OCI-LY7 (cell line): ENCODE measurements around the gene LPP. TPM values are rescaled to one million over a fixed set of nuclear protein-coding genes. Genes with fewer than 3 reads are reported as not detected.

Source experiments
- BruUV-seq: library from RNA; stranded (reverse); fragments of 400-500 nt; replicated peaks from 2 replicates; lab custom pipeline; 2021; lab: Mats Ljungman, UMichigan
- CTCF ChIA-PET: fragments of 300-600 bp; sonication (Branson Sonifier 250); formaldehyde crosslinking; loops from one replicate; lab custom pipeline; 2022; ENCODE audit warnings: antibody characterized with exemption; ENCODE audit not compliant: unreplicated experiment; lab: Charles Lee
- POLR2A ChIA-PET: fragments of 300-600 bp; sonication (Branson Sonifier 250); formaldehyde crosslinking; loops from one replicate; lab custom pipeline; 2022; ENCODE audit warnings: antibody characterized with exemption; lab: Charles Lee
- DNase-seq: peaks from one replicate; pipeline ENCODE4 v3.0.0-alpha.2; 2015; ENCODE audit warnings: low spot score
- H2AFZ ChIP-seq: fragments of 200-600 bp; sonication (generic), shearing (Covaris generic); 2 replicates; pipeline ENCODE4 v1.6.1; 2014; ENCODE audit warnings: mild to moderate bottlenecking, antibody characterized with exemption, low read length, moderate library complexity
- H3K27ac ChIP-seq: fragments of 200-600 bp; sonication (generic); 2 replicates; pipeline ENCODE4 v1.5.1; 2014; ENCODE audit warnings: mixed run types, low read depth, mild to moderate bottlenecking, moderate library complexity, low read length, inconsistent platforms; ENCODE audit not compliant: poor library complexity, severe bottlenecking
- H3K36me3 ChIP-seq: fragments of 200-600 bp; sonication (generic); 2 replicates; pipeline ENCODE4 v1.6.1; 2014; ENCODE audit warnings: mild to moderate bottlenecking, antibody characterized with exemption, low read length, moderate library complexity, mixed read lengths; ENCODE audit not compliant: insufficient read depth
- H3K4me1 ChIP-seq: fragments of 200-600 bp; sonication (generic); 2 replicates; pipeline ENCODE4 v1.5.1; 2014; ENCODE audit warnings: mild to moderate bottlenecking, low read length; ENCODE audit not compliant: insufficient read depth, poor library complexity, severe bottlenecking
- H3K4me2 ChIP-seq: fragments of 200-600 bp; sonication (generic); 2 replicates; pipeline ENCODE4 v1.6.1; 2014; ENCODE audit warnings: mild to moderate bottlenecking, low read length
- H3K4me3 ChIP-seq: fragments of 200-600 bp; sonication (generic); 2 replicates; pipeline ENCODE4 v1.5.1; 2014; ENCODE audit warnings: mild to moderate bottlenecking, low read depth, low read length; ENCODE audit not compliant: poor library complexity, severe bottlenecking
- H3K79me2 ChIP-seq: fragments of 200-600 bp; sonication (generic); 2 replicates; pipeline ENCODE4 v1.6.1; 2016; ENCODE audit warnings: low read depth, mild to moderate bottlenecking, low read length, moderate library complexity, mixed read lengths; ENCODE audit not compliant: insufficient read depth
- H3K9me2 ChIP-seq: fragments of 200-600 bp; sonication (generic); 2 replicates; pipeline ENCODE4 v1.6.1; 2016; ENCODE audit warnings: mild to moderate bottlenecking, low read length, mixed read lengths; ENCODE audit not compliant: insufficient read depth
- H3K9me3 ChIP-seq: fragments of 200-600 bp; sonication (generic); 2 replicates; pipeline ENCODE4 v1.6.1; 2014; ENCODE audit warnings: mild to moderate bottlenecking, mixed run types, low read length, mixed read lengths
- H4K20me1 ChIP-seq: fragments of 200-600 bp; sonication (generic); 2 replicates; pipeline ENCODE4 v1.6.1; 2014; ENCODE audit warnings: mild to moderate bottlenecking, antibody characterized with exemption, low read length, moderate library complexity, mixed read lengths; ENCODE audit not compliant: insufficient read depth
- CTCF ChIP-seq: fragments of 200-600 bp; sonication (generic); conservative IDR thresholded peaks from 2 replicates; pipeline ENCODE4 v1.5.1; 2014; ENCODE audit warnings: mild to moderate bottlenecking, antibody characterized with exemption, low read length, moderate library complexity, mixed read lengths
- EZH2phosphoT487 ChIP-seq: fragments of 200-600 bp; sonication (generic); IDR thresholded peaks from 2 replicates; pipeline ENCODE4 v1.6.1; 2018; ENCODE audit warnings: low read depth, borderline replicate concordance, mild to moderate bottlenecking, mixed run types, antibody characterized with exemption, low read length, moderate library complexity, mixed read lengths
- intact Hi-C: fragments of 100-400 bp; cut with micrococcal nuclease; formaldehyde crosslinking; loops from one replicate; pipeline ENCODE4 v1.10.0; 2022; ENCODE audit not compliant: unreplicated experiment
- total RNA-seq, 2 experiments: library from RNA; depleted of rRNA in 1 of 2; stranded (reverse); fragments of >200 nt in 1 of 2; shearing (Covaris generic) in 1 of 2; gene quantifications; 2 replicates each; pipeline ENCODE4 v1.2.3, GENCODE V29; 2014 to 2022

Gene LPP
- total RNA-seq, 2 experiments from 2014 or later = 10.9 to 119 TPM

GRCh38 chr3:188437926-188438325 is 284.0 kb downstream of the LPP start:
- no peaks in the 10 kb centered on the region for H3K9me3 ChIP-seq
- no peaks in the 10 kb centered on the region for H4K20me1 ChIP-seq
- DNase-seq = no peak
- H3K4me1 ChIP-seq = peaks cover 48% of the 10 kb centered on the region
- H3K79me2 ChIP-seq = no peaks in the 10 kb centered on the region
- H3K9me2 ChIP-seq = no peaks in the 10 kb centered on the region
- TF ChIP-seq CTCF (no peak), EZH2phosphoT487 (no peak)
- no TSS peak for BruUV-seq
- H3K4me3 ChIP-seq = no peak overlapping the region
- H3K36me3 ChIP-seq = no peaks in the 10 kb centered on the region
- intact Hi-C loops = no loop called here
- ChIA-PET CTCF (no interaction called here), POLR2A (interaction anchor here (0.7 kb wide), 1 partner anchor 734 kb away, joined by 3 read pairs; no protein-coding TSS in a partner anchor)
- no peak overlapping the region for H3K27ac ChIP-seq
- no peak overlapping the region for H3K4me2 ChIP-seq
- no peak overlapping the region for H2AFZ ChIP-seq

- POLR2A ChIA-PET = interaction anchor here (0.6 to 2.4 kb wide), 3 partner anchors 9 to 353 kb away, joined by 3 to 10 read pairs (median 3); no protein-coding TSS in a partner anchor
These were observed 285.1 kb downstream of the LPP start for GRCh38 chr3:188439080-188439479.

More at GRCh38 chr3:188439080-188439479, 285.1 kb downstream of the LPP start:
- TF ChIP-seq CTCF (no peak), EZH2phosphoT487 (no peak)
- BruUV-seq = no TSS peak
- peak overlapping the region; percentile 58 for H3K4me2 ChIP-seq
- intact Hi-C loops = no loop called here
- no peaks in the 10 kb centered on the region for H3K9me2 ChIP-seq
- peak; percentile 75 for DNase-seq
- peak overlapping the region; percentile 76; the same call in 1 of the 2 replicates for H2AFZ ChIP-seq
- H4K20me1 ChIP-seq = no peaks in the 10 kb centered on the region
- CTCF ChIA-PET = no interaction called here
- peak overlapping the region; percentile 51 for H3K27ac ChIP-seq
- H3K4me3 ChIP-seq = peak overlapping the region; percentile 11
- H3K36me3 ChIP-seq = no peaks in the 10 kb centered on the region
- H3K9me3 ChIP-seq = no peaks in the 10 kb centered on the region
- H3K79me2 ChIP-seq = no peaks in the 10 kb centered on the region
- peaks cover 46% of the 10 kb centered on the region for H3K4me1 ChIP-seq
